Neural progenitor cell (in vitro differentiated cells): Measurements from ENCODE around the gene MYLK. TPM values are rescaled to one million over a fixed set of nuclear protein-coding genes. Genes with fewer than 3 reads are reported as not detected.

ENCODE experiments used
- DNase-seq: peaks from one replicate; pipeline ENCODE4 v3.0.0-alpha.2; 2016; ENCODE audit warnings: low spot score
- H2AFZ ChIP-seq: fragments of 200-600 bp; sonication (generic); replicated peaks from 2 replicates; pipeline ENCODE4 v1.6.1; 2016; ENCODE audit warnings: antibody characterized with exemption
- H3F3A ChIP-seq: fragments of 200-600 bp; sonication (generic); 2 replicates; pipeline ENCODE4 v1.6.1; 2016; ENCODE audit warnings: antibody characterized with exemption, low read depth
- H3K27ac ChIP-seq: fragments of 200-600 bp; sonication (generic); 2 replicates; pipeline ENCODE4 v1.5.1; 2016; ENCODE audit warnings: mild to moderate bottlenecking
- H3K27me3 ChIP-seq: fragments of 200-600 bp; sonication (generic); 2 replicates; pipeline ENCODE4 v1.6.1; 2016; ENCODE audit warnings: mild to moderate bottlenecking, moderate library complexity
- H3K36me3 ChIP-seq: fragments of 200-600 bp; sonication (generic); 2 replicates; pipeline ENCODE4 v1.5.1; 2016
- H3K4me1 ChIP-seq: fragments of 200-600 bp; sonication (generic); 2 replicates; pipeline ENCODE4 v1.6.1; 2016; ENCODE audit warnings: mixed run types
- H3K4me2 ChIP-seq: fragments of 200-600 bp; sonication (generic); 2 replicates; pipeline ENCODE4 v1.6.1; 2016
- H3K4me3 ChIP-seq: fragments of 200-600 bp; sonication (generic); 2 replicates; pipeline ENCODE4 v1.5.1; 2016
- H3K79me2 ChIP-seq: fragments of 200-600 bp; sonication (generic); 2 replicates; pipeline ENCODE4 v1.6.1; 2016; ENCODE audit warnings: low read depth
- H3K9ac ChIP-seq: fragments of 200-600 bp; sonication (generic); 2 replicates; pipeline ENCODE4 v1.6.1; 2016
- H3K9me3 ChIP-seq: fragments of 200-600 bp; sonication (generic); 2 replicates; pipeline ENCODE4 v1.5.1; 2016; ENCODE audit warnings: low read depth
- H4K20me1 ChIP-seq: fragments of 200-600 bp; sonication (generic); 2 replicates; pipeline ENCODE4 v1.6.1; 2016; ENCODE audit warnings: low read depth
- H3K27ac Mint-ChIP-seq: 3 replicates; pipeline ENCODE4 v1.8.0; 2021; ENCODE audit warnings: mixed read lengths
- H3K27me3 Mint-ChIP-seq: 2 replicates; pipeline ENCODE4 v1.8.0; 2022; ENCODE audit warnings: low read depth, mild to moderate bottlenecking, inconsistent platforms, moderate library complexity, mixed read lengths; ENCODE audit not compliant: insufficient read depth
- H3K36me3 Mint-ChIP-seq: 3 replicates; pipeline ENCODE4 v1.8.0; 2021; ENCODE audit warnings: mixed read lengths
- H3K4me1 Mint-ChIP-seq: 3 replicates; pipeline ENCODE4 v1.8.0; 2021; ENCODE audit warnings: mixed read lengths
- H3K4me3 Mint-ChIP-seq: 3 replicates; pipeline ENCODE4 v1.8.0; 2021; ENCODE audit warnings: mild to moderate bottlenecking, moderate library complexity, mixed read lengths
- H3K9me3 Mint-ChIP-seq: 3 replicates; pipeline ENCODE4 v1.8.0; 2020; ENCODE audit warnings: mixed read lengths
- CTCF ChIP-seq: fragments of 200-600 bp; sonication (generic); IDR thresholded peaks from 2 replicates; pipeline ENCODE4 v1.5.1; 2017; ENCODE audit warnings: antibody characterized with exemption, mild to moderate bottlenecking
- EZH2 ChIP-seq: fragments of 200-600 bp; sonication (generic); IDR thresholded peaks from 2 replicates; pipeline ENCODE4 v1.6.1; 2017; ENCODE audit warnings: antibody characterized with exemption, mild to moderate bottlenecking, moderate library complexity
- EZH2phosphoT487 ChIP-seq: fragments of 200-600 bp; sonication (generic); IDR thresholded peaks from 2 replicates; pipeline ENCODE4 v1.6.1; 2017; ENCODE audit warnings: antibody characterized with exemption
- total RNA-seq: library from RNA; depleted of rRNA; stranded (reverse); fragments of >200 nt; gene quantifications from 2 replicates; pipeline ENCODE4 v1.2.3, GENCODE V29; 2015; ENCODE audit warnings: low replicate concordance

Gene MYLK
- total RNA-seq, 1 donor from 2014 or later, result 28.4 TPM

GRCh38 chr3:123790254-123791072 is 93.7 kb downstream of the MYLK start:
- Histone ChIP-seq H3K36me3 (no peaks in the 10 kb centered on the region), H3K79me2 (no peaks in the 10 kb centered on the region), H4K20me1 (no peaks in the 10 kb centered on the region), H3K4me2 (no peak overlapping the region), H3K4me3 (no peak overlapping the region), H3K9me3 (no peaks in the 10 kb centered on the region), H3K9ac (no peak overlapping the region), H3K4me1 (peaks cover 8% of the 10 kb centered on the region), H2AFZ (no peak overlapping the region), H3F3A (no peaks in the 10 kb centered on the region), H3K27ac (no peak overlapping the region), H3K27me3 (no peaks in the 10 kb centered on the region)
- TF ChIP-seq EZH2phosphoT487, result no peak
- TF ChIP-seq EZH2, result no peak
- no peak for TF ChIP-seq CTCF
- H3K4me3 Mint-ChIP-seq, result no peak overlapping the region
- peaks cover 2% of the 10 kb centered on the region for H3K27me3 Mint-ChIP-seq
- H3K27ac Mint-ChIP-seq, result no peak overlapping the region
- no peak for DNase-seq
- H3K4me1 Mint-ChIP-seq, result peaks cover 16% of the 10 kb centered on the region
- H3K9me3 Mint-ChIP-seq, result no peaks in the 10 kb centered on the region
- peaks cover 45% of the 10 kb centered on the region for H3K36me3 Mint-ChIP-seq

DNA sequence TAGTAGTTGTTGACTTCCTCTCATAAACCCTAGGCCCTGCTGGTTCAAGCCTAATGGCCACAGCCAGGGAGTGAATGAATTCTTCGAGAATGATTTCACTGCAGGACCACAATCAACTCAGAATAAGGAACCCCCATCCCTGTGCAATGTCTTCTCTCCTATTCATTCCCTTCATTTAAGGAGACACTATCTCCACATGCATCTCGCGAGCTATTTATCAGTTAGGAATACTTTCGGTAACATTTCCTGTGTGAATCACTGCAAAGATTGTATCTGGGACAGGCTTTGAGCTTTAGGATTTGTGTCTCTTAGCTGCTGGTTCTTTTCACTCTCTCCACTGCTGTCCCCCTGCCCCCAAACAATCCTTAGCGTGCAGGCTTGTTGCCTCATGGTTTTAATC is 94.4 kb downstream of the MYLK start:
- H3K9me3 ChIP-seq, result no peaks in the 10 kb centered on the region
- no peak overlapping the region for H3K9ac ChIP-seq
- no peak overlapping the region for H3K4me3 ChIP-seq
- no peaks in the 10 kb centered on the region for H3K27me3 ChIP-seq
- no peaks in the 10 kb centered on the region for H3K36me3 ChIP-seq
- no peaks in the 10 kb centered on the region for H3F3A ChIP-seq
- no peak for DNase-seq
- Mint-ChIP-seq H3K36me3 (peaks cover 51% of the 10 kb centered on the region), H3K27me3 (peaks cover 2% of the 10 kb centered on the region), H3K4me3 (no peak overlapping the region), H3K9me3 (no peaks in the 10 kb centered on the region), H3K4me1 (peaks cover 16% of the 10 kb centered on the region), H3K27ac (no peak overlapping the region)
- H2AFZ ChIP-seq, result no peak overlapping the region
- peaks cover 8% of the 10 kb centered on the region for H3K4me1 ChIP-seq
- H4K20me1 ChIP-seq, result no peaks in the 10 kb centered on the region
- no peak for TF ChIP-seq EZH2phosphoT487
- no peak for TF ChIP-seq EZH2
- TF ChIP-seq CTCF, result no peak
- H3K79me2 ChIP-seq, result no peaks in the 10 kb centered on the region
- no peak overlapping the region for H3K4me2 ChIP-seq
- no peak overlapping the region for H3K27ac ChIP-seq

GRCh38 chr3:123789160-123789559 is 95.0 kb downstream of the MYLK start:
- Histone ChIP-seq H3K4me3 (no peak overlapping the region), H3K36me3 (no peaks in the 10 kb centered on the region), H3K27me3 (no peaks in the 10 kb centered on the region), H4K20me1 (no peaks in the 10 kb centered on the region), H3K79me2 (no peaks in the 10 kb centered on the region), H3F3A (no peaks in the 10 kb centered on the region), H3K9ac (no peak overlapping the region), H3K9me3 (no peaks in the 10 kb centered on the region), H3K27ac (no peak overlapping the region), H3K4me1 (peaks cover 8% of the 10 kb centered on the region), H3K4me2 (no peak overlapping the region), H2AFZ (no peak overlapping the region)
- Mint-ChIP-seq H3K27ac (no peak overlapping the region), H3K9me3 (no peaks in the 10 kb centered on the region), H3K4me3 (no peak overlapping the region), H3K36me3 (peaks cover 51% of the 10 kb centered on the region), H3K27me3 (peaks cover 2% of the 10 kb centered on the region), H3K4me1 (peaks cover 16% of the 10 kb centered on the region)
- TF ChIP-seq CTCF (no peak), EZH2 (no peak), EZH2phosphoT487 (no peak)
- DNase-seq, result no peak
